ENCODE data around the gene NDEL1. TPM values are rescaled to one million over a fixed set of nuclear protein-coding genes. Genes with fewer than 3 reads are reported as not detected.

Gene NDEL1
- total RNA-seq, 1 donor from 2014 or later = 68.2 TPM

GRCh38 chr17:8494021-8494420 lies 58.3 kb downstream of the NDEL1 start:
- Mint-ChIP-seq H3K4me3 (ENCODE audit: unreplicated experiment) (no peak overlapping the region), H3K4me1 (ENCODE audit: unreplicated experiment) (peaks cover 4% of the 10 kb centered on the region), H3K9me3 (ENCODE audit: unreplicated experiment) (no peaks in the 10 kb centered on the region), H3K27me3 (ENCODE audit: unreplicated experiment) (no peaks in the 10 kb centered on the region), H3K27ac (ENCODE audit: unreplicated experiment) (no peak overlapping the region), H3K36me3 (ENCODE audit: unreplicated experiment) (peaks cover 47% of the 10 kb centered on the region)
- no peak for TF ChIP-seq CTCF (IDR thresholded peaks at IDR 0.05)
- DNase-seq (ENCODE audit: extremely low spot score, unreplicated experiment) = no peak

- Mint-ChIP-seq H3K36me3 (ENCODE audit: unreplicated experiment) (peaks cover 47% of the 10 kb centered on the region), H3K27me3 (ENCODE audit: unreplicated experiment) (no peaks in the 10 kb centered on the region), H3K4me1 (ENCODE audit: unreplicated experiment) (no peaks in the 10 kb centered on the region), H3K4me3 (ENCODE audit: unreplicated experiment) (no peak overlapping the region), H3K9me3 (ENCODE audit: unreplicated experiment) (no peaks in the 10 kb centered on the region), H3K27ac (ENCODE audit: unreplicated experiment) (no peak overlapping the region)
- DNase-seq (ENCODE audit: extremely low spot score, unreplicated experiment) = no peak
- no peak for TF ChIP-seq CTCF (IDR thresholded peaks at IDR 0.05)
Measured at GRCh38 chr17:8494506-8495111, 58.9 kb downstream of the NDEL1 start.

GRCh38 chr17:8496081-8496480 lies 60.4 kb downstream of the NDEL1 start:
- H3K4me1 Mint-ChIP-seq (ENCODE audit: unreplicated experiment) = no peaks in the 10 kb centered on the region
- H3K9me3 Mint-ChIP-seq (ENCODE audit: unreplicated experiment) = no peaks in the 10 kb centered on the region
- peaks cover 46% of the 10 kb centered on the region for H3K36me3 Mint-ChIP-seq (ENCODE audit: unreplicated experiment)
- no peak for TF ChIP-seq CTCF (IDR thresholded peaks at IDR 0.05)
- H3K4me3 Mint-ChIP-seq (ENCODE audit: unreplicated experiment) = no peak overlapping the region
- H3K27ac Mint-ChIP-seq (ENCODE audit: unreplicated experiment) = no peak overlapping the region
- no peaks in the 10 kb centered on the region for H3K27me3 Mint-ChIP-seq (ENCODE audit: unreplicated experiment)
- no peak for DNase-seq (ENCODE audit: extremely low spot score, unreplicated experiment)

GRCh38 chr17:8499171-8499570 lies 63.5 kb downstream of the NDEL1 start:
- Mint-ChIP-seq H3K9me3 (ENCODE audit: unreplicated experiment) (no peaks in the 10 kb centered on the region), H3K27ac (ENCODE audit: unreplicated experiment) (no peak overlapping the region), H3K27me3 (ENCODE audit: unreplicated experiment) (no peaks in the 10 kb centered on the region), H3K4me3 (ENCODE audit: unreplicated experiment) (no peak overlapping the region), H3K36me3 (ENCODE audit: unreplicated experiment) (peaks cover 35% of the 10 kb centered on the region), H3K4me1 (ENCODE audit: unreplicated experiment) (no peaks in the 10 kb centered on the region)
- no peak for TF ChIP-seq CTCF (IDR thresholded peaks at IDR 0.05)
- no peak for DNase-seq (ENCODE audit: extremely low spot score, unreplicated experiment)

- Mint-ChIP-seq H3K4me3 (ENCODE audit: unreplicated experiment) (no peak overlapping the region), H3K27ac (ENCODE audit: unreplicated experiment) (no peak overlapping the region), H3K4me1 (ENCODE audit: unreplicated experiment) (no peaks in the 10 kb centered on the region), H3K27me3 (ENCODE audit: unreplicated experiment) (no peaks in the 10 kb centered on the region), H3K36me3 (ENCODE audit: unreplicated experiment) (peaks cover 35% of the 10 kb centered on the region), H3K9me3 (ENCODE audit: unreplicated experiment) (no peaks in the 10 kb centered on the region)
- TF ChIP-seq CTCF (IDR thresholded peaks at IDR 0.05) = no peak
- peak; percentile 62 for DNase-seq (ENCODE audit: extremely low spot score, unreplicated experiment)
Measured at GRCh38 chr17:8499614-8500013, 63.9 kb downstream of the NDEL1 start.

All from osteocyte (in vitro differentiated cells).